Measurements from ENCODE around the gene CEACAM18.

The CEACAM18 gene

GRCh38 chr19:51450730-51451307 lies 27.5 kb upstream of the CEACAM18 start:
- in situ Hi-C loops (cut with MboI; ENCODE audit: low sequenced_read_pairs, unreplicated experiment) = no loop called here
- TF ChIP-seq CTCF (IDR thresholded peaks at IDR 0.05; ENCODE audit: borderline replicate concordance, control extremely low read depth, extremely low read depth, insufficient read depth, missing control alignments) = no peak
- DNase-seq (ENCODE audit: low spot score) = no peak

- DNase-seq (ENCODE audit: low spot score) = no peak
- in situ Hi-C loops (cut with MboI; ENCODE audit: low sequenced_read_pairs, unreplicated experiment) = no loop called here
- TF ChIP-seq CTCF (IDR thresholded peaks at IDR 0.05; ENCODE audit: borderline replicate concordance, control extremely low read depth, extremely low read depth, insufficient read depth, missing control alignments) = no peak
Measured at GRCh38 chr19:51456541-51457290, 21.6 kb upstream of the CEACAM18 start.

GRCh38 chr19:51457351-51458013 lies 20.9 kb upstream of the CEACAM18 start:
- no peak for TF ChIP-seq CTCF (IDR thresholded peaks at IDR 0.05; ENCODE audit: borderline replicate concordance, control extremely low read depth, extremely low read depth, insufficient read depth, missing control alignments)
- in situ Hi-C loops (cut with MboI; ENCODE audit: low sequenced_read_pairs, unreplicated experiment) = no loop called here
- DNase-seq (ENCODE audit: low spot score) = no peak

GRCh38 chr19:51458051-51458645 lies 20.2 kb upstream of the CEACAM18 start, which contains the start of gene SIGLEC8:
SIGLEC8 (minus strand) TSS chr19:51458454; CDS start chr19:51458387, 67 bp downstream.
- no peak for TF ChIP-seq CTCF (IDR thresholded peaks at IDR 0.05; ENCODE audit: borderline replicate concordance, control extremely low read depth, extremely low read depth, insufficient read depth, missing control alignments)
- no peak for DNase-seq (ENCODE audit: low spot score)
- in situ Hi-C loops (cut with MboI; ENCODE audit: low sequenced_read_pairs, unreplicated experiment) = no loop called here

- no peak for DNase-seq (ENCODE audit: low spot score)
- no peak for TF ChIP-seq CTCF (IDR thresholded peaks at IDR 0.05; ENCODE audit: borderline replicate concordance, control extremely low read depth, extremely low read depth, insufficient read depth, missing control alignments)
- in situ Hi-C loops (cut with MboI; ENCODE audit: low sequenced_read_pairs, unreplicated experiment) = no loop called here
Measured at GRCh38 chr19:51458899-51459505, 19.3 kb upstream of the CEACAM18 start.
